HG02798 (cell line): ENCODE results near the gene LANCL2.
"Not testable (repeated sequence)": the region's sequence is repeated elsewhere in the genome, so short reads cannot be mapped to it uniquely, and the experiment has no call there.

Experiments used
- ATAC-seq: cut with Tn5 transposase; IDR thresholded peaks from one replicate; pipeline ENCODE4 v1.9.1; 2021; ENCODE audit warnings: mild to moderate bottlenecking; ENCODE audit not compliant: unreplicated experiment, poor library complexity

Gene LANCL2, protein sequence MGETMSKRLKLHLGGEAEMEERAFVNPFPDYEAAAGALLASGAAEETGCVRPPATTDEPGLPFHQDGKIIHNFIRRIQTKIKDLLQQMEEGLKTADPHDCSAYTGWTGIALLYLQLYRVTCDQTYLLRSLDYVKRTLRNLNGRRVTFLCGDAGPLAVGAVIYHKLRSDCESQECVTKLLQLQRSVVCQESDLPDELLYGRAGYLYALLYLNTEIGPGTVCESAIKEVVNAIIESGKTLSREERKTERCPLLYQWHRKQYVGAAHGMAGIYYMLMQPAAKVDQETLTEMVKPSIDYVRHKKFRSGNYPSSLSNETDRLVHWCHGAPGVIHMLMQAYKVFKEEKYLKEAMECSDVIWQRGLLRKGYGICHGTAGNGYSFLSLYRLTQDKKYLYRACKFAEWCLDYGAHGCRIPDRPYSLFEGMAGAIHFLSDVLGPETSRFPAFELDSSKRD

DNA sequence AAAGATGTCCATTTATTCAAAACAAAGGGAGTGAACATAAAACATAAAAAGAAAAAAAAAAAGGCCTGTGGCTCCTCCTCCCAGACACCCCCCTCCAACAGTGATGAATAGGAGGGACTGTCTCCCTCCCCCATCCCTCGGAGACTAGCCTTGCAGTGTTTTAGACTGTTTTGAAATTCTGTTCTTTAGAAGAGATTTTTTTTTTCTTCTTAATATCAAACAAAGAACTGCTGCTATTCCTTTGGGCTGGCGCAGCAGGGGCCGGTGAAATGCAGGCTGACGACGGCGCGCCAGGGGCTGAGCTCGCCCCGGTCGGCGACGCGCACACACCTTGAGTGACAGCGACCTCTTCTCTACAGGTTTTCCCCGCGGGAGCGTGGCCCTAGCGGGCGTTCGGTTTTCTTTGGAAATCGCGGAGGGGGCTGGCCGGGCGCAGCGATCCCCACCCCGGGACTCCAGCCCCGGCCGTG, at the start of gene LANCL2:
Gene LANCL2 (plus strand): TSS at position 133 of the 470 bp plus-strand sequence. CDS start 689 bp downstream, outside the sequence.
- ATAC-seq: peak; percentile 37

DNA sequence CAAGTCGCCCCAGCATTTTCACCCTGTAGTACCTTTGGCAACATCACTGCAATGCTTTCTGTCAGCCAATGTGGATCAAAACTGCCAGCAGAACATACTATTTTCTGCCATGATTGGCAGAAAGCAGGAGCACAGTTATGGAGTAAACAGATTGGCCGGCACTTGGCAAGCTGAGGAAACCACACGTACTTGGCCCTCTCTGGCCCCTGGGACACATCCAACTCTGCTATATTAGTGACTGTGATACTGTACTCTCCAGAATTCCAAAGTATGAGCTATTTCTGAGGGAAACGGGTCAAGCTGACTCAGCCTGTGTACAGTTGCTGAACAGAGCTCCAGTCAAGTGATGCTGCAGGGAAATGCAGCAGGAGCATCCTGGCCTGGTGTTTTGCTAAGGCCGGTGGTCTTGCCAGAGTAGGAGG, 39.8 kb upstream of the LANCL2 start:
- ATAC-seq: no peak

DNA sequence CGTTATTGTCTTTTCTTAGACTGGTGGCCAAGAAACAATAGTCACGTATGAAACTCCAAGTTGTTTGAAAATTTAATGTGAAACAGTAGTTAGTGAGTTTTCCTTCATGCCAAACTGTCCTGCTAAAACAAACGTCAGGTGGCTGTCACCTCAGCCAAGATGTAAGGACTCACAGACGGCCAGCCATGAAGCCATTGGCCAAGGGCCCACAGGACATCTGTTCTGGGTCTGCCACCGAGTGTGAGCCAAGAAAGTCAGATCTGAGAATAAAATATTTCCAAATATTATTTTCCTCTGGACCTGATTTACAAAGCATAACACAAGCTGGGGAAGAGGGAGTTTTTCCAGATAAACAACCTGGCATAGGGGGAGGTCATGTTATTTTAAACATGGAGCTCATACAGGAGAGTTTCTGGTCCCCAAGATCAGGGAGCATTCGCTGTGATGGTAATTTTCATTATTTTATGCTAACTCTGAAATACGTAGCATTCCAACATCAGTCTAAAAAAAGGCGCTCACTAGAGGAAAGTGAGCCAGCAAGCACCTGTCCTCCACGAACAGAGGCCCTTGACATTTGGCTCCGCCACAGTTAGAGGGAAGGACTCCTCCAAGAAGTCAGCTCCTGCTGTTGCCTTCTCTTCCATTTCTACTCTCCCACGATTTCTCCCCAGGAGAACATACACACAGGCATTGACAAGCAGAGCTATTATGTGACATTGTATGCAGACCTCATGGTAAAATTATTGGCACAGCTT, 38.9 kb upstream of the LANCL2 start:
- no peak for ATAC-seq

DNA sequence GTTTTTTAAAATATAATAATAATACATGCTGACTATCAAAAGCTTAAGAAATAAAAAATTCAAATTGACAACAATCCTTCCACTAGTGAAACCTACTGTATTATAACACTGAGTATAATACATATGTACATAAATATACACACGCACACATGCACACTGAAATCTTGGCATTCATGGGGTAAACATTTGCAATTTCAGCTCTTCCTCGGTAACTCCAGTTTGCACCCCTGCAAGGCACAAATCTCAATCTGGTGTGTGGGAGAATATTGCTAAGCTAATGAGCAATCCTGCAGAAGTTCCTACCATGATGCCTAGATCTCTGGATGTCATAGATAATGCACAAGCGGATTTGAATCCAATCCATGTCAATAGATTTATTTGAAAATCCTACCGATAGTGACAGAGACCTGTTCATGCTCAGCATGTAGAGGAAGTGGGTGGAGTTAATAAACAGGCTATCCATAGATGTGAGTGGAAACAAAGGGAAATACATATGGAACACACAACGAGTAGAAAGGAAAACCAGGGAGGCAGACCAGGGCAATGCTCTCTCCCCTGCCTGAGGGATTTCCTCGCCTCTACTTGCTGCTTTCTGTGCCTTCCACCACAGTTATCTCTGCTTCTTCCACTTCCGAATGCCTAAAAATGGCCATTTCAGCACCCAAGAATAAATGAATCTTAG, 38.1 kb upstream of the LANCL2 start:
- no peak for ATAC-seq

DNA sequence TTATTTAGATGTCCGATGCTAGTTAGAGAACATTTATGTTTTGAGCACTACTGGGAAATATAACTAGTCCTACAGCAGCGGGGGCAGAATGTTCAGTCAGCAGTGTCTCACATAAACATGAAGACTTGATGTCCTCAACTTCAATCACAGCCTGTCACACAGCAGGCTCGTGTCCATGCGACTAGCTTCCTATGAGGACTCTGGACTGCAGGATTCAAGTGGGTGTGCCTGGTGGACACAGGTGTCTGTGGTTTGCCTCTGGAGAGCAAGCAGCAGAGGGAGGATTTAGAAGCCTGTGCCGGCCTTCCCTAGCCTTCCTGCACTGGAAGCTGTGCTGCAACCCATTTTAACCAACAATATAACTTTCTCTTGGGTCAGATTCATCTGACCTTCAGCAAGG, 30.0 kb upstream of the LANCL2 start:
- ATAC-seq: no peak

DNA sequence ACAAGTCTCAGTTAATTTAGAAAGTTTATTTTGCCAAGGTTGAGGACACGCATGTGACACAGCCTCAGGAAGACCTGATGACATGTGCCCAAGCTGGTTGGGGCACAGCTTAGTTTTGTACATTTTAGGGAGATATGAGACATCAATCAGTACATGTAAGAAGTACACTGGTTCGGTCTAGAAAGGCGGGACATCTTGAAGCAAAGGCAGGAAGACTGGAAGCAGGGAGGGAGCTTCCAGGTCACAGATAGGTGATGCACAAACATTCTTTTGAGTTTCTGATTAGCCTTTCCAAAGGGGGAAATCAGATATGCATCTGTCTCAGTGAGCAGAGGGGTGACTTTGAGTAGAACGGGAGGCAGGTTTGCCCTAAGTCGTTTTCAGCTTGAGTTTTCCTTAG, 29.4 kb upstream of the LANCL2 start:
- ATAC-seq: no peak

DNA sequence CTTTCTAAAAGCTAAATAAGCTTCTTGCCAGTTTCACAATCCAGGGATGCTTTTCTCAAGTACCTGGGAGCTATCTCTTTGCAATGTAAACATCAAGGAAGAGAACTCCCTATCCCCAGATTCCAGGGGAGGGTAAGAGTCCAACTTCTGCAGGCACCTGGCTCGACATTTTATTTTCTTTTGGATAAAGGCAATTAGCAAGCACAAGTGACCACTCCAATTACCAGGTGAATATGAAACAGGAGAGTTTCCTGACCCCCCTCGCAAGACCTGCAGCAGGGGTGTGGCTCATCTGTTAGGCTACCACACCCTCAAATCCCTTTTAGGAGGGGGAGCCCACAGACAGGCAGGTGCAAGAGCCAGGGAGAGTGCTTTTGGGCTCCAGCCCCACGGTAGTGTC, 28.6 kb upstream of the LANCL2 start:
- no peak for ATAC-seq

DNA sequence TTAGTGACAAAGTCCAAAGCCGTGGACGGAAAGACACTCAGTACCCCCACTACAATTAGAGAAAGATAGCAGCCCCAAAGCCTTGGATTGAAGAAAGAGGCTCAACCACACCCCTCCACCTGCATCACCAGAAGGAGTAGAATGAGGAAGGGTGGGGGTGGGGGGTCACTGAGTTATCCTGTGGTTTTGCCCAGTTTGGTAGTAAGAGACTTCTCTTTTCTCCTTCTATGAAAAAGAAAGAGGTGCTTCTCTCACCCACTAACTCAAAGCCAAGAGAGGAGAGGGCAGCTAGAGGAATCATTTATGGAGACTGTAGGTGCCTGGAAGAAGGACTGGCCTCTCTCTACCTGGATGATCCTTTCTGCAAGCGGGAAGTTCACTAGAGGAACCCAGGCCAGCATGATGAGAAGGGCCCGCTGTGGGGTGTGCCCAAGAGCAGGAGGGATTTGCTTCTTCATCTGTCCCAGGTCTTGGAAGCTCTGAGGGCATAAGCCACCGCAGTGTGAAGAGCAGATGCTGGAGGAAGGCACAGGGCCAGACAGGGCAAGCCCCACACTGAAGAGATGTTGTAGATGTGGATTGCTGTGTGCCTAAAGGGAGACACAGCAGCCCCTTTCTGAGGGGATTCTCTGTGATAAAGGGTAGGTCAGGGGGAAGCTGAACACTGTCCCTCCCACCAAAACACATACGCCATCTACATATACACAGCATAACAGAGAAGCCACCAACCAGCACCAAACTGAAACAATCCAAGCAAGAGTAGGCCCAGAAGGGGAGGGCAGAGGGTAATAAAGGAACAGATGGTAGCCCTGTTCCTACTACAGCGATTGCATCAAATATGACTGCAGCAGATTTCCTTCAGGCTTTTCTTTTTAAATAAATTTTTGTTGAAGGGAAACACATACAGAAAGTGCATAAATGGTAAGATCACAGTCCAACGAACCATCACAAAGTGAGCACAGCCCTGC, 25.8 kb upstream of the LANCL2 start:
- no peak for ATAC-seq

DNA sequence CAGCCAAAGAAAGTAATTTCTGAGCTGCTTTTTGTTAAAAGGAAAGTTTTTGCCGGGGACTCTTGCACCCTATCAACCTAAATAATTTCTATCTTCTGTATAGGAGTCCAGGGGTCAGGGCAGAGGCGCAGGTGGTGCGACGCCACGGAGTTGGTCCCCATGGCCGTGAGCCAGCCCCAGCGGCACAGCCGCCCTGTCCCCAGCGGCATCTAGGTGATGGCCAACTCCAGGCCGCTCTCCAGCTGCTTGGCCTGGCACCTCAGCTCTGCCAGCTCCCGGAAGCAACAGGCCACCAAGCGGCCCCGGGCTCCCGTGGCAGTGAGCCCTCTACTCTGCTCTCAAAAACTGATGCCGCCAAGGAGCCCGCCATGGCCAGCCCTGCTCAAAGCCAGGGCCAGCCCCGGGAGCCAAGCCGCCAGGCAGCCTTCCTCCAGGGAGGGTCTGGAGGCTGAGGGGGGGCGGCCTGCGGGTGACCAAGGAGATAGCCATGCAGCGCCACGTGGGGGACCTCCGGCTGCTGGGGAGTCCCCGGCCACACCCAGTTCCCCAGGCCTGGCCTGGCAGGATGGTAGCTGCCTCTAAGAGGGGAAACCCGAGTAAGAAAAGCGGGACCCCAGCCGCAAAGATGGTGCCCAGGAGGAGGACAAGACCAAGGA, 22.8 kb upstream of the LANCL2 start:
- ATAC-seq: no peak

DNA sequence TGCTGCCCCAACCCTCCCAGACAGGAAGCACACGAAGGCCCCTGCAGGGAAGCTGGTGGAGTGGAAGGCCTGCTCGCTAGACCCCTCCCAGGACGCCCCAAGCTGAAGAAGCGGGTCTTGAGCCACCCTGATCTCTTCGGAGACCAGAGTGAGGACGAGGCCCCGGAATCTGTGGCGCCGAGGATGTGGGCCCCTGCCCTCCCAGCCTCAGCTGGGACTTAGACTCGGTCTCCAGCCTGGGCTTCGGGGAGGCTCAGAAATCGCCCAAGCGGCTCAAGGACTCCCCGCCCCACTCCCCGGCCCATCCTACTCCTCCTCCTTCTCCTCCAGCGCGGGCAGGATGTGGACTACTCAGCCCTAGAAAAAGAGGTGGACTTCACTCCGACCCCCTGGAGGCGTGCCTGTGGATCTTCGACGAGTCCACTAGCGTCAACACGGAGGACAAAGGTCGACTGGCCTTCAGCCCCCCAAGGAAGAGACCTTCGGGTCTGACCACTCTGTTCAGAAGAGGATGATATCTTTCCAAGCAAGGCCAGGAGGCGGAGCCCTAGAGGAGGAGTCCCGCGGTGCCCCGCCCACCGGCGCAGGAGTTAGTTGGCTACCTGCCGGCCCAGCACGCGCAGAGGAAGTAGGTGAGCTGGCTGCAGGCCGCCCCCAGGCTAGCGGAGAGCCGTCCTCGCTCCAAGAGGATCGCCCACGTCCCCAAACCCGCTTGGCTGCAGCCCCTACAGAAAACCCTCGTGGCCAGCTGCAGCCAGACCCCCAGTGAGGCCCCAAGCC, 21.9 kb upstream of the LANCL2 start:
- ATAC-seq: no peak

DNA sequence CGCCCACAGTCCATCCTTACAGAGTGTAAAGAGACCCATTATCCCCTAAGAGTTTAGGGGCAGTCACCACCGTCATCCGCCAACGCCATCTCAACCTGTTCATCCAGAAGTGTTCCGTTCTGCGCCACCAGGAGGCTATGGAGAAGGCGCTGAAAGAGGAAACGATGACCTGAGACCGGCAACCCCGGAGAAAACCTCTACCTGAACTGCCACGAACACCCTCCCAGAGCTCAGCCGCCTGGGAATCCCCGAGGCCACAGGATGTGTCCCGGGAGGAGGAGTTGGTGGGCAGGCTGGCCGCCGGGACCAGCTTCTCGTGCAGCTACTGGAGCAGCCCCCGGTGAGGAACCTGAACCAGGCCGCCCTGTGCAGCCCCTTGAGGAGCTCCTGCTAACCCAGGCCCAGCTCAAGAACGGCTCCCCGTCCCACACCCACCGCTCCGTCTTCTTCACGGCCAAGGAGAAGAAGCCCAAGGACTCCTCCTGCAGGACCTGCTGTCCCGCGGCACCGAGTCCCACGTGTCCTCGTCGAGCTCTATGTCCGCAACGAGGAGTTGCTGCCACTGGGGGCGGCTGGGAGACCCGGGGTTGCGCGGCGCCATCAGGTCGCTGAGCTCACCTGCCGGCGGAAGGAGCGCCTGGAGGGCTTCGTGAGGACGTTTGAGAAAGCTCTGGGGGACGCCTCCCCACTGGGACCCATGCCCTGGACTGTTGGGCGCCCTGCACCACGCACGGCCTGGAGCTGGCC, 21.1 kb upstream of the LANCL2 start:
- no peak for ATAC-seq

DNA sequence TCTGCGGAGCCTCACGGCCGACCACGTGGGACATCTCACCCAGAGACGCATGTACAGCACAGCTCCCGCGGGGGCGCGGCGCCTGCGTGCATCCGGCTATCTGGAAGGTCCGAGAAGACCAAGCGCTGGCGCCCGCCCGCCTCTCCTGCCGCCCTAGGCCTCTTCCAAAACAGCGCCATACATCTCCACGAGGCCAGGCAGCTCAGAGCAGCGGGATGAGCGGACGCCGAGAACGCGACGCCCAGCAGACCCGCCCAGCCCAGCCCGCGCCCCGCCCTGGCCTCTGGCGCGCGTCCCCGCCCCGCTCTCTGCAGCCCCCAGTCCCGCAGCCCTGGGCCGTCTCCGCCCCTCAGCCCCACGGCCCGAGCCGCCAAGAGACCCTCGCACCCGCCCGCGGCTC, 20.3 kb upstream of the LANCL2 start:
- no peak for ATAC-seq

DNA sequence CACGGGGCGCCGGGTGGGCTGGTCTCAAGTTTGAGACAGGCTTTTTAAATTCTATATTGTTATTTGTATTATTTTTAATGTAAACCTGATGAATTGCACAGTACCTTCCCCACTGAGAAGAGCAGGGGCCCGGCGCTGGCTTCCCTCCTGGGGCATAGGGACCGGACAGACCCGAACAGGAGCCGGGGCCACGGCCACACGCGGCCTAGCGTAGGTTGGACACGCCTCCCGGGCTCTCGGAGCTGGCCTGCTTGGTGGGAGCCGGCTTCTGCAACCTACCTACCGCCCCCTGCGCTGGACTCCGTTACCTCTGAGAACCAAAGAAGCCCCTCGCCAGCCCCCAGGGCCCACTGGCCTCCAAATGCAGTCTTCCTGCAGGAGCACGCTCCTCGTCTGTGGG, 19.8 kb upstream of the LANCL2 start:
- ATAC-seq: no peak

DNA sequence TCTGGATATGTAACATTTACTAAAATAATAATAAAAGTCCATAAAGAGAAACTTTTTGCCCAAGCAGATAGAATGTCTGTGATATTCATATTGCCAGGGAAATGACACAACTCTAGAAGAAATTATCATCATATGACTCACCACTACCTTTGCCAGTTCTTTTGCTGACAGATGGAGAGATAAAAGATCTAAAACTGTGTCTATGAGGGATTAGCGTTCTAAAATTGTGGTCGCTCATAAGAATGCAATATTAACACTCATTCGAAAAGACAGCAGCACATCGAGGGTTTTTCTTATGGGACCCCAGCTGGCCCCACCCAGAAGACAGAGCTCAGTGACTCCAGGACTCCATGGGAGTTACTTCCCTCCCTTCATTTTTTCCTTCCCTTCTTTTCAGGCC, 16.6 kb upstream of the LANCL2 start:
- no peak for ATAC-seq

DNA sequence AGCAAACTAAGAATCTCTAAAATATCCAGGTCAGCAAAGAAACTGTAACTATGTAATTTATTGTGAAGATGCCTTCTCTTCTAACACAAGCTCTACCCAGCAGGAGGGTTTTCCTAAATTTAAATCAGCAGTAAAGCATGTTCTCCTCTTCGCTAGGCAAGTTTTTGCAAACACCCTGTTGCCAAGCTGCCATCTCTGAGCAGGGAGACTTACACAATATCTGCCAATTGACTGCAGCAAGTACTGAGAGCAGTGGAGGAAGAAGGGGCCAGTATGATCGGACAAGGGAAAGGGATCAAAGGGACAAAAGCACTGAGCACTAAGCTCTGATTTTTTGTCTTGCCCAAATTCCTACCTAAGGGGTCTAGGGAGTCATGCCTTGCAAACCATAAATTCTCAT, 16.0 kb upstream of the LANCL2 start:
- no peak for ATAC-seq

DNA sequence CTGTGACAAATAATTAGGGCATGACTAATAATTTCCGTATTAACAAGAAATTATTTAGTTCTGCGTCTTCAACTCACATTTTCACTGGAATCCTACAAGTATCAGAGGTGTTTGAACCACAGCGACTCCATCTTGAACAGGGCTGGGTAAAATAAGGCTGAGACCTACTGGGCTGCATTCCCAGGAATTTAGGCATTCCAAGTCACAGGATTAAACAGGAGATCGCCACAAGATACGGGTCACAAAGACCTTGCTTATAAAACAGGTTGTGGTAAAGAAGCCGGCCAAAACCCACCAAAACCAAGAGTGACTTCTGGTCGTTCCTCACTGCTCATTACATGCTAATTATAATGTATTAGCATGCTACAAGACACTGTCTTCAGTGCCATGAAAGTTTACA, 14.9 kb upstream of the LANCL2 start:
- no peak for ATAC-seq

DNA sequence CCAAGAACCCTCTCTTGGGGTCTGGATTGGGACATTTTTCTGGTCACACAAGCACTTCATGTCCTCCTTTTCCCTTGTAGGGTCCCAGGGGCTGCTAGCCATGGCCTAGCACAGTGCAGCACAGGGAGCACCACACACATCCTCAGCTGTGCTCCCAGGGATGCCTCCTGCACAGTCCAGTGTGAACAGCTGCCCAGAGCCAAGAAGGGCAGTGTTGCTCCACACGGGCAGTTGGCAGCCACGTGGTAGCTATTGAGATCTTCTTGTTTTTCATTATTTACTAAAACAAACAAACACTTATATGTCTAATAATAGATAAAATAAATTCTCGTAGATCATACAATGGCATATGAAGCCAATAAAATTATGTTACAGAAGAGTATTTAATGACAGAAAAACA, 13.9 kb upstream of the LANCL2 start:
- ATAC-seq: no peak

DNA sequence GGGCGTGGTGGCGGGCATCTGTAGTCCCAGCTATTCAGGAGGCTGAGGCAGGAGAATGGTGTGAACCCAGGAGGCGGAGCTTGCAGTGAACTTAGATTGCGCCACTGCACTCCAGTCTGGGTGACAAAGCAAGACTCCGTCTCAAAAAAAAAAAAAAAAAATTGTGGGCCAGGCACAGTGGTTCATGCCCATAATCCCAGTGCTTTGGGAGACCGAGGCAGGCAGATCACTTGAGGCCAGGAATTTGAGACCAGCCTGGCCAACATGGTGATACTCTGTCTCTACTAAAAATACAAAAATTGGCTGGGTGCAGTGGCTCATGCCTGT, 12.2 kb upstream of the LANCL2 start:
- not testable (repeated sequence) for ATAC-seq
